ENCODE data around the gene PP2D1.
"Not testable (repeated sequence)": the region's sequence is repeated elsewhere in the genome, so short reads cannot be mapped to it uniquely, and the experiment has no call there.

PP2D1 gene

GRCh38 chr3:20013396-20013795 is 1.3 kb upstream of the PP2D1 start:
- no peak overlapping the region for H3K4me3 ChIP-seq
- H3K9ac ChIP-seq: no peak overlapping the region
- H3K4me2 ChIP-seq: no peak overlapping the region
- no peaks in the 10 kb centered on the region for H3K9me3 ChIP-seq (replicated peaks in 1 of 11)
- TF ChIP-seq Cebpa-rat (IDR thresholded peaks at IDR 0.05): no peak
- no peaks in the 10 kb centered on the region for H3K4me1 ChIP-seq
- H4K20me1 ChIP-seq: no peaks in the 10 kb centered on the region
- H3K36me3 ChIP-seq: no peaks in the 10 kb centered on the region
- no peaks in the 10 kb centered on the region for H3K27me3 ChIP-seq
- H3K27ac ChIP-seq: no peak overlapping the region

GRCh38 chr3:20008646-20009045 is 3.4 kb downstream of the PP2D1 start:
- Histone ChIP-seq H3K27me3 (no peaks in the 10 kb centered on the region), H3K9ac (no peak overlapping the region), H3K4me3 (no peak overlapping the region), H4K20me1 (no peaks in the 10 kb centered on the region), H3K9me3 (replicated peaks in 1 of 11) (no peaks in the 10 kb centered on the region), H3K4me2 (no peak overlapping the region), H3K27ac (no peak overlapping the region), H3K4me1 (no peaks in the 10 kb centered on the region), H3K36me3 (no peaks in the 10 kb centered on the region)
- TF ChIP-seq Cebpa-rat (IDR thresholded peaks at IDR 0.05): no peak

- no peak for TF ChIP-seq Cebpa-rat (IDR thresholded peaks at IDR 0.05)
- no peaks in the 10 kb centered on the region for H3K27me3 ChIP-seq
- no peak overlapping the region for H3K27ac ChIP-seq
- no peak overlapping the region for H3K4me3 ChIP-seq
- H3K36me3 ChIP-seq: no peaks in the 10 kb centered on the region
- no peak overlapping the region for H3K9ac ChIP-seq
- H3K4me2 ChIP-seq: no peak overlapping the region
- no peaks in the 10 kb centered on the region for H3K9me3 ChIP-seq (replicated peaks in 1 of 11)
- no peaks in the 10 kb centered on the region for H4K20me1 ChIP-seq
- H3K4me1 ChIP-seq: no peaks in the 10 kb centered on the region
These were observed 4.1 kb downstream of the PP2D1 start for GRCh38 chr3:20007960-20008359.

- no peaks in the 10 kb centered on the region for H4K20me1 ChIP-seq
- TF ChIP-seq Cebpa-rat (IDR thresholded peaks at IDR 0.05): no peak
These were observed 10.1 kb downstream of the PP2D1 start for GRCh38 chr3:20001932-20002331.

GRCh38 chr3:19997502-19997901 is 14.6 kb downstream of the PP2D1 start:
- no peak overlapping the region for H3K9ac ChIP-seq

More at GRCh38 chr3:20001932-20002331, 10.1 kb downstream of the PP2D1 start:
- Histone ChIP-seq H3K9ac (no peak overlapping the region), H3K27me3 (no peaks in the 10 kb centered on the region), H3K36me3 (no peaks in the 10 kb centered on the region), H3K4me3 (no peak overlapping the region), H3K9me3 (replicated peaks in 1 of 11) (no peaks in the 10 kb centered on the region), H3K4me2 (no peak overlapping the region), H3K27ac (no peak overlapping the region), H3K4me1 (no peaks in the 10 kb centered on the region)

GRCh38 chr3:19994796-19995195 is 17.3 kb downstream of the PP2D1 start:
- H3K9ac ChIP-seq: no peak overlapping the region
- no peak for TF ChIP-seq Cebpa-rat (IDR thresholded peaks at IDR 0.05)
- no peaks in the 10 kb centered on the region for H3K27me3 ChIP-seq

More at GRCh38 chr3:19997502-19997901, 14.6 kb downstream of the PP2D1 start:
- Histone ChIP-seq H3K27me3 (no peaks in the 10 kb centered on the region), H3K36me3 (no peaks in the 10 kb centered on the region), H3K4me3 (no peak overlapping the region), H3K4me1 (no peaks in the 10 kb centered on the region), H3K9me3 (replicated peaks in 1 of 11) (no peaks in the 10 kb centered on the region), H3K4me2 (no peak overlapping the region), H4K20me1 (no peaks in the 10 kb centered on the region), H3K27ac (no peak overlapping the region)
- no peak for TF ChIP-seq Cebpa-rat (IDR thresholded peaks at IDR 0.05)

GRCh38 chr3:19988904-19989303 is 23.2 kb downstream of the PP2D1 start:
- not testable (repeated sequence) for H3K4me1 ChIP-seq; H3K27ac ChIP-seq; H3K27me3 ChIP-seq; H3K9me3 ChIP-seq (replicated peaks in 1 of 11); H3K9ac ChIP-seq; H3K4me2 ChIP-seq; H3K4me3 ChIP-seq
- Histone ChIP-seq H4K20me1 (peaks cover 0 to 20% (median 0%) of the 10 kb centered on the region in 11 experiments; a peak in 3 of 22 replicates), H3K36me3 (peaks cover 9 to 40% (median 21%) of the 10 kb centered on the region in 11 experiments; a peak in 21 of 22 replicates)

More at GRCh38 chr3:19994796-19995195, 17.3 kb downstream of the PP2D1 start:
- no peaks in the 10 kb centered on the region for H3K4me1 ChIP-seq
- H4K20me1 ChIP-seq: 0 out of 22 replicates have a peak, but pooled peaks cover 0 to 3% (median 0%) of the 10 kb centered on the region in 11 experiments
- H3K4me3 ChIP-seq: no peak overlapping the region
- no peaks in the 10 kb centered on the region for H3K36me3 ChIP-seq
- no peak overlapping the region for H3K4me2 ChIP-seq
- no peak overlapping the region for H3K27ac ChIP-seq
- no peaks in the 10 kb centered on the region for H3K9me3 ChIP-seq (replicated peaks in 1 of 11)

- H3K9me3 ChIP-seq (replicated peaks in 1 of 11): no peaks in the 10 kb centered on the region
- H3K27ac ChIP-seq: no peak overlapping the region
- TF ChIP-seq Cebpa-rat (IDR thresholded peaks at IDR 0.05): no peak
- H3K27me3 ChIP-seq: no peaks in the 10 kb centered on the region
- H3K9ac ChIP-seq: no peak overlapping the region
- no peak overlapping the region for H3K4me3 ChIP-seq
- peaks cover 0 to 9% (median 0%) of the 10 kb centered on the region in 10 experiments; a peak in 7 of 20 replicates for H3K4me1 ChIP-seq
- peaks cover 46 to 92% (median 67%) of the 10 kb centered on the region in 11 experiments for H3K36me3 ChIP-seq
- no peak overlapping the region for H3K4me2 ChIP-seq
- H4K20me1 ChIP-seq: peaks cover 18 to 100% (median 54%) of the 10 kb centered on the region in 11 experiments; a peak in 19 of 22 replicates
These were observed 40.0 kb downstream of the PP2D1 start for GRCh38 chr3:19972054-19972453.

- Histone ChIP-seq H3K4me2 (peak overlapping the region in 1 of 11 experiments; percentile 3; a peak in 2 of 22 replicates), H4K20me1 (peaks cover 30 to 100% (median 71%) of the 10 kb centered on the region in 11 experiments; a peak in 21 of 22 replicates), H3K27ac (no peak overlapping the region), H3K4me1 (peaks cover 0 to 17% (median 3%) of the 10 kb centered on the region in 10 experiments; a peak in 7 of 20 replicates), H3K9ac (no peak overlapping the region), H3K4me3 (no peak overlapping the region), H3K9me3 (replicated peaks in 1 of 11) (peaks cover 0 to 12% (median 6%) of the 10 kb centered on the region in 11 experiments; a peak in 7 of 22 replicates), H3K36me3 (peaks cover 45 to 92% (median 67%) of the 10 kb centered on the region in 11 experiments), H3K27me3 (no peaks in the 10 kb centered on the region)
- no peak for TF ChIP-seq Cebpa-rat (IDR thresholded peaks at IDR 0.05)
These were observed 41.7 kb downstream of the PP2D1 start for GRCh38 chr3:19970327-19970726.

GRCh38 chr3:19967812-19968211 is 44.3 kb downstream of the PP2D1 start:
- peaks cover 30 to 100% (median 83%) of the 10 kb centered on the region in 11 experiments for H4K20me1 ChIP-seq
- no peak overlapping the region for H3K27ac ChIP-seq
- no peak overlapping the region for H3K4me3 ChIP-seq
- H3K4me2 ChIP-seq: no peak overlapping the region
- H3K27me3 ChIP-seq: no peaks in the 10 kb centered on the region
- no peak overlapping the region for H3K9ac ChIP-seq
- peaks cover 0 to 17% (median 3%) of the 10 kb centered on the region in 10 experiments; a peak in 7 of 20 replicates for H3K4me1 ChIP-seq
- peaks cover 45 to 88% (median 64%) of the 10 kb centered on the region in 11 experiments for H3K36me3 ChIP-seq
- H3K9me3 ChIP-seq (replicated peaks in 1 of 11): peaks cover 0 to 18% (median 11%) of the 10 kb centered on the region in 11 experiments; a peak in 8 of 22 replicates
- TF ChIP-seq Cebpa-rat (IDR thresholded peaks at IDR 0.05): no peak
